DMS 273 treated with DMSO at 0.1 percent for 48 hours (cell line): ENCODE measurements around the gene PTCD2.

Experiments
- DNase-seq: peaks from one replicate; lab custom pipeline; 2025; lab: John Stamatoyannopoulos, UW

PTCD2 gene

DNA sequence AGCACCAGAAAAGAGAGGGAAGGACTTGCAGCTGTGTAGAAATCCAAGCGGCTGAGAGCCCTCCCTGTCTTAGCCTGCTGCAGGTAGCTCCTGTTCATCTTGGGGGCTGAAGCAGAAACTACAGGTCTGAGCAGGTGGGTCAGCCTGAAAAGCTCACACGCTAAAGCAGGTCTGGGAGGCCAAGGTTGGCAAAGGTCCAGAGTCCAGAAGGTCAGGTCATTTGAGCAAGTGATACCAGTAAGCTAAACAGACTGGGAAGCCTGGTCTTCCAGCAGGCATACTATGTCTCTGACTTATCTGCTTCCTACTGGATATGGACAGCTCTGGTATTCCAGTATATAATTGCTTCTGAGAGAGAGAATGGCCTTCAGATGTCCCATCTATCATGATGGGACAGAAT, 26.2 kb downstream of the PTCD2 start:
- DNase-seq = no peak

DNA sequence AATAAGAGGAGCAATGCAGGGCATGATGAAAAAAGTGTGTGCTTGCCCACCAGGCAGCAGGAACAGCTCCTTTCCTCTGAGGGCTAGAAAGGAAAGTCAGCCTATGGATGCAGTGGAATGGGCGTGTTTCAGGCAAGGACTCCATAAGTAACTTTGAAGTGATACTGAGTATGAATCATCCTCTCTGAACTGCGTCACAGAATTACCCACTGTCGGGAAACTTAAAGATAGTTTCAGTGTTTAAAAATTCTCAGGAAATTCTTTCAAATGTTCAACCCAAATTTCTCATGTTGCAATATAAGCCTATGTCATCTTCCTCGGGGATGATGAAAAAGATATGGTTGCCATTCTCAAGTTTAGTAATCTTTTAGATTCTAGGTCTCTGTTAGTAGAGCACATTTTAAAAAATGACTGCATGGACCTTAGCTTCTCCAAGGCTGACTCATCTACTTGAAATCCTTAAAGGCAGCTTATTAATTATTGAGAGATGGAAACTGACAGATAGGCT, 27.7 kb downstream of the PTCD2 start:
- no peak for DNase-seq

DNA sequence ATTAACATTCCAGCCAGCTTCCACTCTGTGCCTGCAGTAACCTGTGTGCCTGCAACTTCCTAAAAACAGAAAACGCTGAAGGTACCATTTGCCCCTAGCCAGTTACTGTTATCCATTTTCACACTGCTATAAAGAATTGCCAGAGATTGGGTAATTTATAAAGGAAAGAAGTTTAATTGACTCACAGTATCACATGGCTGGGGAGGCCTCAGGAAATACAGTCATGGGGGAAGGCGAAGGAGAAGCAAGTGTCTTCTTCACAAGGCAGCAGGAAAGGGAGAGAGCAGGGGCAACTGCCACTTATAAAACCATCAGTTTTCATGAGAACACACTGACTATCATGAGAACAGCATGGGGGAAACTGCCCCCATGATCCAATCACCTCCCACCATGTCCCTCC, 31.2 kb downstream of the PTCD2 start:
- no peak for DNase-seq

DNA sequence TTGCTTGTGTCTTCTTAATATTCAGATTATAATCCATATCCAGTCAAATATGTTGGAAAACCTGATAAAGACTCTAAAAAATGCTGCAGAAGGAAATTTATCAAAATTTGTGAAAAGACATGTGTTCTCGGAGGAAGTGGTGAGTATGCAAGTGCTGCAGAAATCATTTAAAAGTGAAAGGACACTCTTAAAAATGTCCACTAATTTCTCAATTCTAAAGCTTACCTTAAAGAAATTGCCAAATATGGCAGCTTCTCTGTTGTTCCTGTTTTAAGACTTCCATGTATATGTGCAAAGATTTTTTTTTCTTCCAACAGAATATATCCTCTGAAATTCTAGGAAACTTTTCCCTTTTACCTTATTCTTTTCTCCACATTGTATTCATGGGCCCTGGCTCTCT, 32.4 kb downstream of the PTCD2 start:
- no peak for DNase-seq

DNA sequence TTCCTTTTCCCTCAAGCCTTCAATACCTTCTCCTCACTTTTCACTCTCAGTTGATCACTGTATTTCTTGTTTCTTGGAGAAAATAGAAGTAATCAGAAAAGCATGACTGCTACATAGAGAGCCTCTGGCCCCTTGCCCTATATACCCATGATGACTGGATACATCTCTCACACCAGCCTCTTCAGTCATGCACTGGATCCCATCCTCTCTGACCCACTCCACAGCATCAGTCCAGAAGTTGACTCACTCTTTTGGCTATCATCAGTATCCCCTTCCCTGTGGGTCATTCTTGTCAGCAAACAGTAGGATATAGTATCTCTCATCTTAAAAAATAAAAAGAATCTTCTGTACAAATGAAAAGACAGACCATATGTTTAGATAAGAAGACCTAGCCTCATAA, 32.9 kb downstream of the PTCD2 start:
- no peak for DNase-seq

DNA sequence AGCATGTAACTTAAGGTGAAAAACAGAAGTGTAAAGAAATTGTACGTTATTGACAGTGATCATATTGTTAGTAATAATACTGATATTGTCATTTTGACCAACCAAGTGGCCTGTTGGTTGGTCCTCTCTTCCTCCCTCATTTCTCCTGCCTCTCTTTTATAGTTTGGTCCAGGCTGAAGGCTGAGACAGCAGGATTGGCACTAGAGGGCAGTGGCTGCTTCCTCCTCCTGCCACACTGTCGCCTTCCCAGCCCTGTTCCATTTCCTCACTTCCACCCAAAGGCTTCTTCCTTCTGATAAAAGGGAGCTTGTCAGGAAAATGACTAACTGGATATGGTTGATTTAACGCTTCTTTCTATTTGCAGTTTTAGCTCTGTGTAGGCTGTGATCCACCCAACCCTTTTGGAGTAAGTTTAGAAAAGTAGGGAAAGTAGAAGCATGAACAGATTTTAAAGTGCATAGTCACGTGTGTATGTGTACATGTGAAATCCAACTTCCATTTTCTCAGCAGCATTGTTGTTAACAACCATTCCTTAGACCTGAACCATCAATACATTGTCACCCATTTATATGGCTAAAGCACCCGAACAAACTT, 35.6 kb downstream of the PTCD2 start:
- peak; percentile 9 for DNase-seq

DNA sequence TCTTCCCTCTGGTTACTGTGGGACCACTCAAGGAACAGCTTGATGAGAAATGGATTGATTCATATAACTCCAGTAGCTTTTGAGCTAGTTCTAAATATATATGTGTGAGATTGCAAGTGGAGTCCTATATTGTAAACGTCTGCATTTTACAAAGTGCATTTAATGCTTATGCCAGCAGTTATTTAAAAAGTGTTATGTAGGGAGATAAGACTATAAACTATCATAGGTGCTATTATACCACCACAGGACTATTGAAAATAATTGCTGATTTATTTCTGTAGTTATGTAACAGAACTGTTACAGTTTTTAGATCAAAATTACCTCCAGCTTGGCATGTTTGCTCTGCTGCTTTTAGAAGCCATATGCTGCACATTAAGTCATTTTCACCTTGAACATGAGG, 36.2 kb downstream of the PTCD2 start:
- DNase-seq = no peak

DNA sequence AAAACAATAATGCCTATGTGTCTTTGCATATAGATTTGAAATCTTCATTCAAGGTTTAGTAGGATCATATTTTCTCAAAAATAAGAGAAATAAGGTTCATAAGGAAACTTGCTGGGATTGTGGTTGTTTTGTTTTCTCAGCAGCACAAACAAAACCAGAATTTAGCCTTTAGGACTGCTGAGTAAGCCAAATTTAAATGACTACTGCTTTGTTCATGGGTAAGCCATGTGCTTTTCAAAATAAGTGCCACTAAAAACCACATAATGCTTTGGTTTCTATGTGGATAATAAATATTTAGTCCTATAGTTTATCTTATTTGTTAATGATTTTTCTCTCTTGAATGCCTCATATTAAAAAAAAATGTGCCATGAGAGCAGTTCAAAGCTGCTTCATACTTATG, 38.8 kb downstream of the PTCD2 start:
- no peak for DNase-seq

DNA sequence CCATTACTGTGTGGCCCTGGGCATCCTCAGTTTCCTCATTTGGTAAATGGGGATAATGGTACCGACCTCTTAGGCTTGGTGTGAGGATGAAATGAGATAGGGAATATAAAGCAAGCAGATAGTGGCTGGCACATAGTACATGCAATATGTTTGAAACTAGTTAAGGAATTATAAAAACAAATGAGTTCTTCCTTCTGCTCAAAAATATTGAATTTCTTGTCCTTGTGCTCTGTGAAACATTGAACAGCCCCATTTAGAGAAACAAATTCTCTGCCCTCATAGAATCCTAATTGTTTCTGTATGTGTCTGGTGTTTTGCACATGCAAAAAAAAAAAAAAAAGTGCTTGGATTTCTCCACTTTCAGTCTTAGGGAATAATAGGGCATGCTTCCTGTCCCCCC, 39.7 kb downstream of the PTCD2 start:
- no peak for DNase-seq

DNA sequence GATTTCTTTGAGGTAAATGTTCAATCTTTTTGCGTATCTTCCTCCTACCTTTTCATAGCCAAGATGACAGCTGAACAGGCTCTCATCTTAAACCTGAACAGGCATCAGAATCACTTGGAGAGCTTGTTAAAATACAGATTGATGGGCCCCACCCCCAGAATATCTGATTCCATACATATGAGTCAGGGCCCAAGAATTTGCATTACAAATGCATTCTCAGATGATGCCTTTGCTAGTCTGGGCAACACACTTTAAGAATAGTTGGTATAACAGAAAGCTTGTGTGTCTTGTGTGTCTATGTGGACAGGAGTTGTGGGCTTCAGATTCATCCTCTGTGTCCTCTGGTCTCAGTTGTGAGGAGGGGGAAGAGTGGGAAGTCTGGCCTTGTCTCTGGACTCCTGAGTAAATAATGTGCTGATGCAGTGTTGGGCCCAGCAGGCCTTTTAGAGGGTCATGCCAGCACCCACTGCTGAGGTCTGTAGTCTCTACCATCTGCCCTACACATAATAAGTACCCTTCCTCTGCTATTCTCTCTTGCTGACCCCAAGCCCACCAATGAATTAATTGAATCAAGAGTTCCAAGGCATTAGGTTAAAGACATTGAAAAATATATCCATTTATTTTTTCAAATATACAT, 43.1 kb downstream of the PTCD2 start:
- DNase-seq = no peak

DNA sequence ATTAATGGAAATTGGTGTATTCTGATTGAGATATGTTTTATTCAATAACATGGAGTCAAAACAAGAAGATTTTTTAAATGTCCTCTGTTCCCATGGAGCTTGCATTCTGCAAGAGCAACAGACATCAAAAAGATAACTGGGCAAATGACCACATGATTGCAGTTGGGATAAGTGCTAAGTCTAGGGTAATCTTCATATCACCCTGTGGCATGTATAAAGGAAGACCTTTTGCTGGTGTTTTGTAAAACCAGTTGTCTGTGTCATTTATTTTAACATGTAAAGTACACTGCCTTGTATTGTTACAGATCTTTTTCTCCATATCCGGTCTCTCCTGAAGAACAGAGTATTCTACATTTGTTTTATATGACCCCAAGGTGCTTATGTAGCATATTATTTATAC, 44.0 kb downstream of the PTCD2 start:
- DNase-seq = no peak

DNA sequence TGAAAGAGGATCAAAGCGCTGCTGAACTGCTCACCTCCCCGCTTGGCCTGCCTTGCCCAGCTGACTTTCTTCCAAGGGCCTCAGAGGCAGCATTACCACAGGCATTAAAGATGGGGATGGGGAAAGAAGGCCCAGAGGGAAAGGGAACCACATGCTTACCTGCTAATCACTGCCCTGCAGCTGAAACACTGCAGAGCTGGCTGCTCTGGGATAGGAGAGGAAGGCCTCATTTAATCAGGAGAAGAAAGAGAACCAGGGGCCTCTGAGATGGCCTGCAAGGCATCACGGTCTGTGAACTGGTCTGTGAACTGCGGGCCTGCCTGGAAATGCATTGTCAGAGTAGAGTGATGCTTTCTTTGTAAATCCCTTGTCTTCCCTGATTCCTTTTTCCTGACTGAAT, 44.8 kb downstream of the PTCD2 start:
- no peak for DNase-seq

DNA sequence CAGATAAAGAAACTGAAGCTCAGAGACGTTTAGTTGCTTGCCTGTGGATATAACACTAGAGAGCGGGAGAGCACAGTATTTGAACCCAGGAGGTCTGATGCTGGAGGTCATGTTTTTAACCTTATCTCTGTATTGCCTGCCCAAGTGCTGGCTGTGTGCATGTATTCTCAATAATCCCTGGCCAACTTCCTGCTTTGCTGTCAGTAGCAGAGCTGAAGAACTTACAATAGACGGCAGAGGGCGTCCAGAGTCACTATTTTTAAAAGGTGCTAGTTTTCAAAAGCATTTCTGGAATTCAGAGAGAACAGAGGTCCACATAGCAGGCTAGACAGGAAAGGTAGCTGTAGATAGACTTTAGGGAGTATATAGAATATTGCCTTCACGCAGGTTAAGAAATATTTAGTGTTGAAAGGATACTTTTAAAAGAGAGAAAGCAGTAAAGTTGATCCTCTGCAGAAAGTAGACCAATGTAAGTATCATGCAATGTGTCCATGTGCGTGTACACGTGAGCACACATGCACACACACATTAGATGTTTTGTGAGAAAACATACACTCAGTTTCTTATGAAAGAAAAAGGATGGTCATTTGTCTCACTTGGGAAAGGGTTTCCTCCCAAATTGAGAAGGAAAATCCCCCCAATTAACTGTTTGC, 46.3 kb downstream of the PTCD2 start:
- DNase-seq = peak; percentile 10

DNA sequence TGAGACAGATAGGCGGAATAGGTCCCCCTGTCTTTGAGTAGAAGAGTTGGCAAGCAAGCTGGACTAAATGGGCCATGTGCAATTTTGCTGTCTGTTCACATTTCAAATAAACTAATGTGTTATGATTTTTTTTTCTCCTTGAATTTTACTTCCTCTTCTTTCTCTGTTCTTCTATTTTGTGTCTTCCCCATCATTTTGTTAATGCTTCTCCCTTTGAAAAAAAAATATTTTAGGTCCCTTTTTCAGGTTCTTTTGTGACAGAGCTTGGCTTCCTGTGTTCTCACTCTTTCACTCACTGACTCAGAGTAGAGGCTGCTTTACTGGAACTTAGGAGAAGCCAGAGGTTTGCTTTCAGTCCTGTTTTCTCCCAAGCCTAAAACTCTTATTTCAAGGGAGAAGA, 48.1 kb downstream of the PTCD2 start:
- no peak for DNase-seq

DNA sequence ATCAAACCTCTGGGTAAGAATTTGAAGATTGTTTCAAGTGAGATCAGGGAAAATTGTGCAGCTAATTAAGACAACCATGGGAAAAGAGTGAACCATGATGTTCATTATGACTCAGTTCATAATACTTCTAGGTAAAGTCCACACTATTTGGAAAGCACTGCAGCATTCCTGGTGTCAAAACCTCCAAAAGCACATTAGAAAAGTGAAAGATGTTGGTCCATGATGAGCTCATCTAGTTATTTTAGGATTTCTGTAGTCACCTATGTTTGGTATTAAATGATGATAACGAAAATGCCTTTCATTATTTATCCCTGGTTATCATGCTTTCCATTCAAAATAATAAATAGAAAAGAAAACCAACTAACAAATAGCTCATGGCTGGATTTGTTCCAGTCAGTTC, 49.1 kb downstream of the PTCD2 start:
- no peak for DNase-seq

DNA sequence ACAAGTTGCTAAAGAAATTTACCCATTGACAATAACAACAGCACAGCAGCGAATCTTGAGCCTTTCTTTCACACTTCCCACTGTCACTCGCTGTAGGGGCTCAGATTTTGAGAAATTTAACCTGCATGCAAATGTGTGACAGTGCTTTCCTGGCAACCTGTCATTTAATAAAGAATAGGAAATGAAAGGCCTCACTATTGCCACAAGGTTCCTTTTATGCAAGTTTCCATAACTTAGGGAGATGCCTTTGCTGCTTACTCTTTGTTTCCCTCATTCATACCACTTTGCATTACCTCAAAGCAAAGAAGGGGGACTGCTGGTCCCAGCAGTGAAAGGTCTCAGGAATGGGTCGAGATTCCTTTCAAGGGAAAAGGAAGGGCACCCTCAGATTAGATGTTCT, 49.5 kb downstream of the PTCD2 start:
- DNase-seq = no peak

DNA sequence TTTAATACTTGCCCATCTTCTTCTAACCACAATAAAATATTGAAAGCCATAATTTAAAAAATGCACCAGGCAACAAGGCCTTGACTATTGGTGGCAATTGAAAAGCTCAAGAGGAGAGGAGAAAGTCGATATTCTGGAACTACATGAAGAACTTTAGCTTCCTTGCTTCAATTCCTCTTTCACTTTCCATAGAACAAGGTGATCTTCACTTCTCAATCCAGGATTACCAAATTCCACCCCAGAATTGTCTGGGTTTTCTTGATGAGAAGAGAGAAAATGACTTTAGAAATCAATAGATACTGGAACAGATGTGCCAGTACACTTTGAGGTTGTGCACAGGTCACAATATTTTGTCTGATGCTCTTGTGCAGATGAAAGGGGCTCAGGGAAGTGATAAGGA, 52.2 kb downstream of the PTCD2 start:
- DNase-seq = no peak

DNA sequence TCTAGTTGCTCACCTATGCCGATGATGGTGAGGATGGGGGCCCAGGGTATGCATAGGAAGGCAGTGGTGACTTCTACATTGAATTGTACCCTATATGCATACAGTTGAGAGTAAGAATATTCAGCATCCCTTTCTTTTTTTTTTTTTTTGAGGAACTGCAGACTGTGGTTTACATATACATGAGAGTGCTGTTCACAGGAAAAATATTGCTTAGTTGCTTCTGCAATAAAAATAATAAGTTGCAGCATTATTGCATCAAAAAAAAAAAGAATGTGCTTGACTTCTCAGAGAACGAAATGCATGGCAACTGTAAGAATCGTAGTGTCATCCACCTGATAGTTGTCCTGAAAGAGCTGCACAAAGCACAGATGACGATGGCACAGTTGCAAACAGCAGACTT, 52.8 kb downstream of the PTCD2 start:
- DNase-seq = no peak

DNA sequence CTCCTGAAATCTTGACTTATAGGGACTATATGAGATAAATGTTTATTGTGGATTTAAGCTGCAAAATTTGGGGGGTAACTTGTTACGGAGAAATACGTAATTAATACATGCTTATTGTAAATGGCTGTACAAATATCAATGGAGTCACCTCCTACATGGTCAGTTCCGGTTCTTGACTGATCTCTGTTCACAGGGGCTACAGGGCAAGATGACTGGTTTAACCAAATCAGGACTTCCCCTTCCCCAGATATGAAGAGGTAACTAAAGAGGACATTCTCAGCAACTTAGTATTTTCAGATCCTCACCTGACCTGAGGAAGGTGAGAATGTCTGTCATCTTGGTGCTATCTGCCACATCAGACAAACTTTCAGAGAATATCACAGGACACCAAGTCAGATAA, 54.7 kb downstream of the PTCD2 start:
- no peak for DNase-seq

DNA sequence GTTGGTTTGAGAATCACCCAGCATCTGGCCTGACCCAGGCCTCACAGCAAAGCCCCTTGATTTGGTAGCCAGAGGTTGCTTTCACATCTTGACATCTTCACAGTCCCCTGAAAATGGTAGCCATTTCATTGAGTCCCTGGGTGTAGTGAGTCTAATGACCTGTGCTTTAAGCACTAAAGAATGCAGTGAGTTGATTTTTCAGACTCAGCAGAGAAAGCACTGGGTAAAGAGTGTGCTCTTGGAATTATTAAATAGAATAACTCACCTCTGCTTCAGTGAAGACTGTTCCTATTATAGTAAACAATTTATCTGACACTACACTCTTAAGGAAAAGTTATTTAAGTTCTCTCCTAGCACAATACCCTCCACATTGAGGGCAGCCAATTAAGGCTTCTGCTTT, 56.2 kb downstream of the PTCD2 start:
- DNase-seq = no peak

DNA sequence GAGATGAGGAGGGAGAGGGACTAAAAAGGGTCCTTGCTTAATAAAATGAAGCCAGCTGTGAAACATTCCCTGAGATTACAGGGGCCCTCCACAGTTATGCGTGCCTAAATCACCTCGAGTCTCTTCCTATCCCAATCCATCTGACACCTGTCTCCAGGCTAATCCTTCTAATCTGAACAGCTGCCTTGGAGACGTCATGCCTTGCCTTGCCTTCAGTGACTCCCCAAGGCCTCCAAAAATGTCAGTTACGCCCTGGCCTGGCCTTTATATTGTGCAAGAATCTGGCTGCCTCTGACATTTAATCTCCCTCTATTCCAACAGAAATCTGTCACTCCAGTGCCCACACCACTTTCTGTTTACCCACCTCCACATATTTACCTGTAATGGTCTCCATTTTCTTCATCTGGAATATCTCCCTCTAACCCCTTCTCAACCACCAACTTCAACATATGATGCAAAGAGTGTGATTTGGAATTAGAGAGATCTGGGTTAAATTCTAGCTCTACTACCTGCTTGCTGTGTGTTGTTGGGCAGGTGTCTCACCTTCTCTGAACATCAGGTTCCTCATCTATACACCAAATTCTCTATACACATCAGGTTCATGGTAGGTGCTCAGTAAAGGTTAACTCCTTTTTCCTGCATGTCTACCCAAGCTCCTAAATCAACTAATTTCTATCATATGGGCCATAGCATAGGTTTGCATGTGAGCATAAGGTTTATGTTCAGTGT, 57.9 kb downstream of the PTCD2 start:
- DNase-seq = peak; percentile 38

DNA sequence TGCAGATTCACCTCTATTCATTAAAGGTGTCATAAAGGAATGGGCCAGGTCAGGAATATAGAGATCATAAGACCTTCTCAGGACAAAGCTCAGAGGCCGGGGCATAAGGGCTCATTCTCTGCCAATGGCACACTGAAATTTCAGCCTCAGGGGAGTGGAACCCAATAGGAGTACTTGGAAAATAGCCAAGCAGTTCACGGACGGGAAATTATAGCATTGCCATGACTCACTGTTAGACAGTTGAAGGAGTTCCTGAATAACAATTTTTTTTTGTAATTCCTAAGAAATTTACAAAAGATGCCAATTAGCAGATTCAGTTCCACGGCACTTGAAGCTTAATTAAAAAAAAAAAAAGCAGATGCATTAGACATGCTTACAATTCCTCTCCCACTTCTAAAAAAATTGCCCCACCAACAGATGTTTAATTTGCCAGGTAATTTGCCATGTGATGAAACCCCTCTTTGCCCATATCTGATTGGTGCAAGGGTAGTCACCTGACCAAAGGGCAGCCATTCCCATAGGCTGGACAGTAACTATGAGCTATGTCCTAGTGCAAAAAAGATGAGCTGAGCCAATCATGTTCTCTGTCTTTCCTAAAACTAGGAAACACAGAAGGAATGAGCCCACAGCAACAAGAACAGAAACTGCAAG, 58.6 kb downstream of the PTCD2 start:
- DNase-seq = peak; percentile 62

DNA sequence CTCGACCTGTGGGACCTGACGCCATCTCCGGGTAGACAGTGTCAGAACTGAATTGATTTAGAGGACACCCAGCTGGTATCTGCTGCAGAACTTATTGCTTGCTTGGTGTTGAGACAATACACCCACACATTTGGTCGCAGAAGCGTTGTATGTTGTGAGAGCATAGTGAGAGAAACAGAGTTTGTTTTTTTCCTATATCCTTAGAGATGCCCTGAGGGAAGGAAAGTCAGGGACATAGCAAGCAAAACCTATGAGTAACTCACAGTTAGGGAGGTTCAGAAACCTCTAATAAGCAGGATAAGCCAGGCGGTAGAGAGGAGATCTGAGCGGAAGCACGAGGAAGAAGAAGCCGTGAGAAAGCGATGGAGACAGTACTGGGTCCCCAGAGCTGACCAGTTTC, 59.8 kb downstream of the PTCD2 start:
- no peak for DNase-seq
